GM12892 (cell line): ENCODE results near the gene TAGLN2.

Source experiments
- DNase-seq: peaks from one replicate; pipeline ENCODE4 v3.0.0; 2011; ENCODE audit not compliant: insufficient read length
- FAIRE-seq: peaks from 2 replicates; lab custom pipeline; 2011; peaks lifted over from hg19 to GRCh38; lab: Jason Lieb, UNC
- POLR2A ChIP-seq: IDR thresholded peaks from 2 replicates; pipeline ENCODE4 v1.6.1; 2011; ENCODE audit warnings: low read depth, low read length, control low read depth
- POLR2AphosphoS5 ChIP-seq: IDR thresholded peaks from 2 replicates; pipeline ENCODE4 v1.6.1; 2011; ENCODE audit warnings: low read depth, low read length, control low read depth
- TAF1 ChIP-seq: IDR thresholded peaks from 2 replicates; pipeline ENCODE4 v1.6.1; 2011; ENCODE audit warnings: low read depth, mild to moderate bottlenecking, control low read depth, low read length, borderline replicate concordance

The TAGLN2 gene

DNA sequence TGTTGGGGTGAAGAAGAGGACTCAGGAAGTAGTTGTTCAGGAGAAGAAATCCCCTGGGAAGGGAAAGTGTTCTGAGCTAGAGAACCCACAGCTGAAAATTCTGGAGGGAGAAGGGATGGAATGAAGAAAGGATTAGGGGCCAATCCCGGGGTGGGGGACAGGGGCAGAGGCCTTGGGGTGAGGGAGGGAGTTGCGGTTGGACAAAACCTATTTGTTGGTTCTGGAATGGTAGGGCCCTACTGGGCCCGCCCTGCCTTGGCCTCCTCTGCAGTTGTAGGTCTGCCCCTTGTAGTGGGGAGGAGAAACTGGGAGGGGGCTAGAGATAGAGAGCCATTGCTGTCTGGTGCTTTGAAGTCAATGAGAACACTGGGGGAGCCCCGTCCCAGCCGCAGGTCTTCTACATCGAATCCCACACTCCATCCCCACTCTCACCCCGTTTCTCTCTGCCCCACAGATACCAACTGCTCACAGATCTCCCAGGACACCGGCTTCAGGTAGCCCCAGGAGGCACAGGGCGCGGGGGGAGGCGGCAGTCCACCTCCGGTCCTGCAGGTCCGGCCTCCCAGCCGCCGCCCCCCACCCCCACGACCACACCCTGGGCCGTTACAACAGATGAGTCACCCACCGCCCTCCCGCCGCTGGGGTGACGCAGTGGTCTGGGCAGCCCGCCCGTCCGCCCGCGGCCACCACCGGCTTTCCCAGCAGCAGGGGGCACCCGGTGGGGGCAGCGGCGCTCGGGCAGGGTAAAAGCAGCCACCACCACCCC lies 1.1 kb downstream of the TAGLN2 start:
- no peak for TF ChIP-seq POLR2A
- peak; percentile 2 for TF ChIP-seq POLR2AphosphoS5
- TF ChIP-seq TAF1, result 0 out of 2 replicates have a peak, but pooled peaks have one; percentile 11
- FAIRE-seq, result peak; percentile 57
- DNase-seq, result peak; percentile 65

DNA sequence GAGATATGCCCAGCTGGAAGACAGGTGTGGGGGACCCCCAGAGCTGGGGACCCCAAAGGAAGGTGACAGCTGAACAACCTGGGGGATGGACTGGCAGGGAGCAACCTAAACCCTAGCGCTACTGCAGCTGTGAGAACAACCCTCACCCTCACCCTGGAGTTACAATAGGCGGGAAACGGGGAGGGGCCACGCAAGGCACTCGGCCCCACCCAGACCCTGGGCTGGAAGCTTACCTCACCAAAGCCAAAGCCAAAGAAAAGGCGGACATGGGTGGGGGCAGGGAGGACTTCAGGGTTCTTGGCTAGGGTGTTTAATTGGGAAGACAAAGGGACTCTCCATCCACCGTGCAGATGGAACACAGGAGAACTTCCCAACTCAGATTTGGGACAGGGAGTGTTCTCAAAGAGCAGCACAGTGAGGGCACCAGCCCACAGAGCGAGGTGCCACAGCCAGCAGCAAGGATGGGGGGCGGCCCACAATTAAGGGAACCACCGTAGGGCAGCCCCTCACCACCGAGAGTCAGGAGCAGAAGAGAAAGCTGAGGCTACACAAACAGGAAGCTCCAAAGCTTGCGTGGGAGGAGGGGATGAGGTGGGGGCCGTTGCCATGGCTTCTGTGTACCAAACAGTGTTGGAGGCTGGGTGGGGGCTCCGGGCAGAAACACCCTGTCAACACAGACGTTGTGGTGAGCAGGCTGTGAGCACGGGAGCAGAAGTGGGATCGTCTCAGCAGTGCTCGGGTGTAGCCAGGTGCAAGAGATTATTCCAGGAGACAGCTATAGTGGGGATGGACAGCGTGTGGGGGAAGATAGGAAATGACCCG lies 1.9 kb downstream of the TAGLN2 start:
- TF ChIP-seq TAF1 (peak; percentile 63; the same call in 1 of the 2 replicates), POLR2AphosphoS5 (peak; percentile 50; the same call in 1 of the 2 replicates), POLR2A (peak; percentile 62)
- DNase-seq, result peak; percentile 67
- peak; percentile 85 for FAIRE-seq

DNA sequence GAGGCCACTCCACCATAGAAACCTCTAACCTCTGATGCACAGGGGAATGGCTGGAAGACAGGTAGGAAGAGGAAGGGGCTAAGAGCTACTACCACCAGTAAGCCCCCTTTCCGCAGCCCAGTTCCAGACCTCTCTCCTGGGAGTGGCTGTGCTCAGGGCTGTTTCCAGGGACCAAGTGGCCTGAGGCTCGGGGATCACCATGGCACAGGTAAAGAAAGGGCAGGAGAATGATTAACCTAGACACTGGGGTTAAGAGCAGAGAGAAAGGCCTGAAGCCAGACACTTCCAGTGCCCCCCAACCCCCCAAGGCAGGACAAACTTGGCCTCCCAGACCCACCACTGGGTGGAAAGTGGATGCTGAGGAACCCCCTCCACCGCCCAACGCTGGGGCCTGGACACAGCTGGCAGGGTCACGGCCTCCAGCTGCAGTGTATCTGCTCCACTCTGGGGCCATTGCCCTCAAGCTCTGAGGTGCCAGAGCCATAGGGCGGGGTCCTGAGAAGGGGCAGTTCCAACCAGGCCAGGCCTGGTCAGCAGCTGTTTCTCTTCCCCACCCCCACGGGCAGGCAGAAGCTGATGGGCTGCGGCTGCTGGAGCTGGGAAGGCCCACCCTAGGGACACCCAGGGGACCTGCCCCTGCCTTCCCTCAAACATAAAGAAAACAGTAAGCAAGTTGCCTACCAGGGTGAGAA lies 2.6 kb downstream of the TAGLN2 start:
- TF ChIP-seq POLR2A, result peak; percentile 42
- TF ChIP-seq TAF1, result no peak
- TF ChIP-seq POLR2AphosphoS5, result no peak
- peak; percentile 30 for FAIRE-seq
- no peak for DNase-seq

DNA sequence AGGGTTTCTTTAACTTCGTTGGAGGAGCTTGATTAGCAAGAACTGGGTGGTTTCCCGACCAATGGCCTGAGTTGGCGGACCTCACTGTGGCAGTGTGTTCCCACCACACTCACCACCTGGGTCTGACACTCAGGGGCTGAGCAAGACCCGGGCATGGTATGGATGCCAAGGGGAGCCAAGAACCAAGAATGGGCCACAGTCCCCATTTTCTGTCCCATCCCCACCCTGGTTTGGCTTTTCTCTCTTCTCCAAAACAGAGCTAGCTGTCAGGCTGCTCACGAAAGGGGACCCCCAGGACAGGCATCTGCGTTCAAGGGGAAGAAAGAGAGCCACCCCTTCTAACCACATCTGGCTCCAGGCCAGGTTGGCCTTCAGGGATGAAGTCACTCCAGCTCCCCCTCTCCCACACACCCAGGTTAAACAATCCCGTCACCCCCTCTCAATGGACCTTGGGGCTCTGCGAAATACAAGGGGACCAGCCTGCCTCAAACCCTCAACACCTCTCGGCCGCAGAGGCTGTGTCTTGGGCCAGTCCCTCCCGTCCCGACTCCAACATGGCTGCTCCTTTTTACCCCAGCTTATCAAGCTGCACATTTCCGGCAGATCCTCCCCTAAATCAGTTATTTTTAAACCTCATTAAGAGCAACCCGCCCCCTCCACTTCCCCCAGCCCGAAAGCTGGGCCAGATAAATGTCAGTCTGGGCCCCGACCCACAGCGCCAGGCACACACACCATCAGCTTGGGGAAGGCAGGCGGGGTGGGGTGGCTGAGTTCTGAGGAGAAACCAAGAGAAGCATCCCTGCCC lies 3.4 kb downstream of the TAGLN2 start:
- no peak for DNase-seq
- TF ChIP-seq POLR2AphosphoS5 (peak; percentile 68), POLR2A (peak; percentile 33), TAF1 (0 out of 2 replicates have a peak, but pooled peaks have one; percentile 10)
- no peak for FAIRE-seq

DNA sequence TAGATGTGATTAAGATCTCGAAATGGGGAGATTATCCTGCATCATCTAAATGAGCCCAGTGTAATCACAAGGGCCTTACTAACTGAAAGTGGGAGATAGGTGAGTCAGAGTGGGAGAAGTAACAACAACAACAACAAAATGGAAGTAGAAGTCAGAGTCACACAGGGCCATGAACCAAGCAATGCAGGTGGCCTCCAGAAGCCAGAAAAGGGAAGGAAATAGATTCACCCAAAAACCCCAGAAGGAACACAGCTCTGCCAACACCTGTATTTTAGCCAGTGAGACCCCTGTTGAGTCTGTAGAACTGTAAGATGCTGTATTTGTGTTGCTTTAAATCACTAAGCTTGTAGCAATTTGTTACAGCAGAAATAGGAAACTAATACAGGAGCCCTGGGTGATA lies 4.1 kb downstream of the TAGLN2 start:
- peak; percentile 90 for FAIRE-seq
- no peak for TF ChIP-seq POLR2AphosphoS5
- DNase-seq, result peak; percentile 52

DNA sequence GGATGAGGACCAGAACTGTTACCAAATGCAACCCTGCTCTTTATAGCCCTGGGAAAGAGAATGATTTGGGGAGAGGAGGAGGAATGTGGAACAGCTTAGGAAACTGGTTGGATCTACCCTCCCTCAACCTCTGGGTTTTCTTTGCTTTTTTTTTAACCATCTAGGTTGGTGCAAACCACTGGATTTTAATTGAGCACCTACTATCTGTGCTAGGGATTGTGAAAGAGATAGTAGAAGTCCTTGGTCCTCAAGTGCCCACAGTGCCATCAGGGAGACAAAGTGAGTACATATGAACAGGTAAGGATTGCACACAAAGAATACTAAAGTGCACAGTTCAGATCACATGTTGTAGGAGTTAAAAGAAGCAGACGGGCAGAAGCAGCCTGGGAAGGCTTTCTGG lies 4.7 kb downstream of the TAGLN2 start:
- no peak for TF ChIP-seq POLR2A
- no peak for TF ChIP-seq TAF1
- TF ChIP-seq POLR2AphosphoS5, result no peak
- FAIRE-seq (no peak), DNase-seq (no peak)

DNA sequence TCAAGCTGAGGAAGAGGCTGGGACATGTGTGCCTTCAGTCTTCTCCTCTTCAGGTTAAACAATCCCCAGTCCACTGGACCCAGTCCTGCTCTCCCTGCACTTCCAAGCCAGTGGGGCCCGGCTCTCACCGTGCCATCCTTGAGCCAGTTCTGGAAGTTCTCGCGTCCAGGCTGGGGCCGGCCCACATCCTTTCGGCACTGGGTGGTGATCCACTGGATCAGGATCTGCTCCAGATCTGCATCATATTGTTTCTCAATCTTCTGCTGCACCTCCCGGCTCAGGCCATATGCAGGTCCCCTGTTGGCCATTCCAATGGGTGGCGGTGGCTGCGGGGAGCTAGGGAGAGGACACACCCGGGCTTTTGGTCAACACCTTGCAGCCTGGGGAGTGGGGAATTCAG lies 5.1 kb downstream of the TAGLN2 start:
- no peak for DNase-seq
- TF ChIP-seq POLR2AphosphoS5 (no peak), TAF1 (no peak), POLR2A (no peak)
- FAIRE-seq, result no peak

DNA sequence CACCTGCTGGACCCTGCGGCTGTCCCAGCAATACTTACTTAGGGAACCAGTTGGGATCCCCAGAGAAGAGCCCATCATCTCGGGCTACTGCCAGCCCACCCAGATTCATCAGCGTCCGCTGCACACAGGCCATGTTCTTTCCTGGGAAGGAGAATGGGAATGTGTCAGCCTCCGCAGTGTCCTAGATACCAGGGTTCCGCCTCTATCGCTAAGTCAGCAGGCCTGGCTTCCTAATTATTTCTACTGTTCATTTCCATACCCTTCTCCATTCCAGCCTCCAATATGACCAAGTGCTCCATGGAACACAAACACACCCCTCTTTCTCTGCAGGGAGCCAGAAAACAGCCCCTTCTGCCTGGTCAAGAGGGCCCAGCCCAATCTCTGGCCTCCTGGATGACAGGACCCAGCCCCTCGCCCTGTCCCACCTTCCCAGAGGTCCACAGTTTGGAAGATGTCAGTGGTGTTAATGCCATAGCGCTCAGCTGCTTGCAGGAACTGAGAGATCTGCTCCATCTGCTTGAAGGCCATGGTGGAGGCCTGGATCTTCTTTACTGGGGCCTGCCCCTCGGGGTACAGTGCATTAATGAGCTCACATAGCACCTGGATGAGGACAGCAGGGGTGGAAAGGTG lies 6.0 kb downstream of the TAGLN2 start:
- FAIRE-seq, result no peak
- no peak for DNase-seq
- no peak for TF ChIP-seq POLR2AphosphoS5
- 0 out of 2 replicates have a peak, but pooled peaks have one; percentile 30 for TF ChIP-seq POLR2A

DNA sequence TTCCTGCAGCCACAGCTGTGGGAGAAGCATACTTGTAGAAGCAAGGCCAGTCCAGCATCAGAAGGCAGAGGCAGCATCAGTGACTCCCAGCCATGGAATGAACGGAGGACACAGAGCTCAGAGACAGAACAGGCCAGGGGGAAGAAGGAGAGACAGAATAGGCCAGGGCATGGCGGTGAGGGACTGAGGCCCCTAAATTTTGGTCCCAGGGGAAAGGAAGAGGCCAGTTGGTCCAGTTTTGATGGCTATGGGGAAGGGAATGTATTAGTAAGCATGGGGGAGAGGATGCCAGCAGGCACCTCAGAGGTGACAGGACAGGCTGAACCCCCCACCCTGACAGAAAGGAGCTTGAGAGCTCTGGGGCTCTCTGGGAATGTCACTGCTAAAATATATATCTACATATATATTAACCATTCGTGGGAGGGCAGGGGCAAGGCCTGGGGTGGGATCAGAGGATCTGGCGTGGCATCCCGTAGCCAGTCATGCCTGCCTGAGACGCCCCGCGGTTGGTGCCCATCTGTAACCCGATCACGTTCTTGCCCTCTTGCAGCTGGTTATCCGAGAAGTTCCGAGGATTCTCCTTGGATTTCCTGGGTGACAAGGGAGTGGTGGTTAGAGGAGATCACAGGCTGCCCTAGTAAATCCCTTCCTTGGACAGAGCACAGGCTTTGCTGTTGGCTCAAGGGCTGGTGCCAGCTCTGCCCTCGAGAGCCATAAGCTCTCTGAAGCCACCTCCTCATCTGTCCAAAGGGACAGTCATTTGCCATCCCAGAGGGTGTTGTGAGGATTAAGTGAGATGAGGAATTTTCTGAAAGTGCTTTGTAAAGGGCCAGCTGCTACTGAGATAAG lies 6.7 kb downstream of the TAGLN2 start:
- TF ChIP-seq POLR2AphosphoS5, result peak; percentile 37; the same call in 1 of the 2 replicates
- TF ChIP-seq POLR2A, result no peak
- FAIRE-seq (no peak), DNase-seq (no peak)
